ENCODE measurements around the gene LMO2.
"Not testable (repeated sequence)": the region's sequence is repeated elsewhere in the genome, so short reads cannot be mapped to it uniquely, and the experiment has no call there.

GRCh38 chr11:33917402-33917801 lies 25.5 kb upstream of the LMO2 start:
- TF ChIP-seq POLR2AphosphoS5, EP300, POLR2A (IDR thresholded peaks at IDR 0.05): not testable (repeated sequence)
- TF ChIP-seq, protein P1, sequence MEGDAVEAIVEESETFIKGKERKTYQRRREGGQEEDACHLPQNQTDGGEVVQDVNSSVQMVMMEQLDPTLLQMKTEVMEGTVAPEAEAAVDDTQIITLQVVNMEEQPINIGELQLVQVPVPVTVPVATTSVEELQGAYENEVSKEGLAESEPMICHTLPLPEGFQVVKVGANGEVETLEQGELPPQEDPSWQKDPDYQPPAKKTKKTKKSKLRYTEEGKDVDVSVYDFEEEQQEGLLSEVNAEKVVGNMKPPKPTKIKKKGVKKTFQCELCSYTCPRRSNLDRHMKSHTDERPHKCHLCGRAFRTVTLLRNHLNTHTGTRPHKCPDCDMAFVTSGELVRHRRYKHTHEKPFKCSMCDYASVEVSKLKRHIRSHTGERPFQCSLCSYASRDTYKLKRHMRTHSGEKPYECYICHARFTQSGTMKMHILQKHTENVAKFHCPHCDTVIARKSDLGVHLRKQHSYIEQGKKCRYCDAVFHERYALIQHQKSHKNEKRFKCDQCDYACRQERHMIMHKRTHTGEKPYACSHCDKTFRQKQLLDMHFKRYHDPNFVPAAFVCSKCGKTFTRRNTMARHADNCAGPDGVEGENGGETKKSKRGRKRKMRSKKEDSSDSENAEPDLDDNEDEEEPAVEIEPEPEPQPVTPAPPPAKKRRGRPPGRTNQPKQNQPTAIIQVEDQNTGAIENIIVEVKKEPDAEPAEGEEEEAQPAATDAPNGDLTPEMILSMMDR (IDR thresholded peaks at IDR 0.05) = not testable (repeated sequence)
